Upper lobe of left lung (tissue), 6 donors: Measurements from ENCODE around the gene PRTFDC1. TPM values are rescaled to one million over a fixed set of nuclear protein-coding genes. Genes with fewer than 3 reads are reported as not detected.
A peak's percentile ranks its signal among the peaks of the same experiment; 100 is the strongest.

ENCODE experiments used
- ATAC-seq, 2 donors: fragments of 200-7000 bp; cut with Tn5 transposase; one replicate each; pipeline ENCODE4 v1.9.1; 2022; ENCODE audit warnings: mild to moderate bottlenecking in 2 of 2, moderate library complexity in 2 of 2; ENCODE audit not compliant: low FRiP score in 2 of 2
- DNase-seq, 2 donors: peaks; one replicate each; pipeline ENCODE4 v3.0.0-alpha.2; 2019 to 2020
- H3K27ac ChIP-seq, 4 donors: fragments of 200-600 bp; sonication (generic); one replicate each; pipeline ENCODE4 v1.5.1; 2016 to 2019
- H3K27me3 ChIP-seq, 4 donors: fragments of 200-600 bp; sonication (generic); one replicate each; pipeline ENCODE4 v1.5.1; 2017 to 2019
- H3K36me3 ChIP-seq, 4 donors: fragments of 200-600 bp; sonication (generic); one replicate each; pipeline ENCODE4 v1.5.1; 2016 to 2019
- H3K4me1 ChIP-seq, 4 donors: fragments of 200-600 bp; sonication (generic); one replicate each; pipeline ENCODE4 v1.5.1; 2018 to 2019
- H3K4me3 ChIP-seq, 4 donors: fragments of 200-600 bp; sonication (generic); one replicate each; pipeline ENCODE4 v1.5.1; 2017 to 2019; ENCODE audit warnings: mild to moderate bottlenecking in 2 of 4, moderate library complexity in 1 of 4
- H3K9me3 ChIP-seq, 4 donors: fragments of 200-600 bp; sonication (generic); one replicate each; pipeline ENCODE4 v1.5.1; 2018 to 2019
- EP300 ChIP-seq, 4 donors: sonication (generic); formaldehyde crosslinking; IDR thresholded peaks; one replicate each; pipeline ENCODE4 v1.5.1; 2017; ENCODE audit warnings: antibody characterized with exemption in 4 of 4, control low read depth in 2 of 4
- POLR2A ChIP-seq, 4 donors: fragments of 450-650 bp; IDR thresholded peaks; one replicate each; pipeline ENCODE4 v1.5.1; 2016 to 2017; ENCODE audit warnings: antibody characterized with exemption in 4 of 4, mild to moderate bottlenecking in 2 of 4
- POLR2AphosphoS5 ChIP-seq, 2 donors: sonication (generic); formaldehyde crosslinking; IDR thresholded peaks; one replicate each; pipeline ENCODE4 v1.5.1; 2017; ENCODE audit warnings: antibody characterized with exemption in 2 of 2
- WGBS, 2 donors: methylation state at CpG; one replicate each; pipeline ENCODE4 v1.1.5; 2017 to 2018; 5-methylcytosine and 5-hydroxymethylcytosine counted together
- total RNA-seq, 6 donors: library from RNA; depleted of rRNA in 4 of 6; stranded (reverse); fragments of >200 nt in 4 of 6; gene quantifications; one replicate each; pipeline versions ENCODE4 v1.1.0 to v1.2.1, GENCODE V29; 2016 to 2021
- TF ChIP-seq, protein P1 (sequence below), 6 experiments: fragments of 450-650 bp in 4 of 6; fragments of 200-600 bp in 2 of 6; sonication (generic) in 2 of 6; IDR thresholded peaks; one replicate each; pipeline ENCODE4 v1.5.1; 2016 to 2019; ENCODE audit warnings: antibody characterized with exemption in 6 of 6
- donor health status: DM: no; HTN: no; CAD: no; lungs with moderate emphysema.
- donor health status: DM: no; HTN: yes; CAD: no; lungs with severe emphysema.

The PRTFDC1 gene
- total RNA-seq, 6 donors from 2014 or later: 0.91 to 3.9 (median 2.3) TPM

DNA sequence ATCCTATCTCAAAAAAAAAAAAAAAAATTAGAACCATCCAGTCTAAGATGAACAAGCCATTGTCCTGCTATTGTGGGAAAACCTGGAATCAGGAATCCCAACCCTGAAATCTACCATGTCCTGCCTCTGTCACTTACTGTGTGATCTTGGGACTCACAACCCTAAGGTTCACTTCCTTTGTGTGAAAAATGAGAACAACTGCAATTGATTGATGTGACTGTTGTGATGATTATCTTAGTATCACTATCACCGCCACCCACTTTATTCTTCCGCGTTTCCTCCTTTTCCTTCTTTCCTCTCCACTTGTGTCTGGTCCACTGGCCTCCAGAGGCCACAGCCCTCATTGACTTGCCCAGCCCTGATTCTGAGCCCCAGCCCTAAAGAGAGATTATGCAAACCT, 12.6 kb upstream of the PRTFDC1 start:
- DNase-seq (no peak), ATAC-seq (no peak)
- WGBS, 2 donors: 78 to 83% methylated on average over 3 of the region's 3 CpGs
- Histone ChIP-seq H3K27ac (no peak overlapping the region), H3K27me3 (no peaks in the 10 kb centered on the region), H3K9me3 (no peaks in the 10 kb centered on the region), H3K36me3 (no peaks in the 10 kb centered on the region), H3K4me1 (no peaks in the 10 kb centered on the region), H3K4me3 (no peak overlapping the region)
- no peak for TF ChIP-seq POLR2AphosphoS5 (IDR thresholded peaks at IDR 0.05)
- no peak for TF ChIP-seq EP300 (IDR thresholded peaks at IDR 0.05)
- TF ChIP-seq, protein P1, sequence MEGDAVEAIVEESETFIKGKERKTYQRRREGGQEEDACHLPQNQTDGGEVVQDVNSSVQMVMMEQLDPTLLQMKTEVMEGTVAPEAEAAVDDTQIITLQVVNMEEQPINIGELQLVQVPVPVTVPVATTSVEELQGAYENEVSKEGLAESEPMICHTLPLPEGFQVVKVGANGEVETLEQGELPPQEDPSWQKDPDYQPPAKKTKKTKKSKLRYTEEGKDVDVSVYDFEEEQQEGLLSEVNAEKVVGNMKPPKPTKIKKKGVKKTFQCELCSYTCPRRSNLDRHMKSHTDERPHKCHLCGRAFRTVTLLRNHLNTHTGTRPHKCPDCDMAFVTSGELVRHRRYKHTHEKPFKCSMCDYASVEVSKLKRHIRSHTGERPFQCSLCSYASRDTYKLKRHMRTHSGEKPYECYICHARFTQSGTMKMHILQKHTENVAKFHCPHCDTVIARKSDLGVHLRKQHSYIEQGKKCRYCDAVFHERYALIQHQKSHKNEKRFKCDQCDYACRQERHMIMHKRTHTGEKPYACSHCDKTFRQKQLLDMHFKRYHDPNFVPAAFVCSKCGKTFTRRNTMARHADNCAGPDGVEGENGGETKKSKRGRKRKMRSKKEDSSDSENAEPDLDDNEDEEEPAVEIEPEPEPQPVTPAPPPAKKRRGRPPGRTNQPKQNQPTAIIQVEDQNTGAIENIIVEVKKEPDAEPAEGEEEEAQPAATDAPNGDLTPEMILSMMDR (IDR thresholded peaks at IDR 0.05): no peak
- TF ChIP-seq POLR2A (IDR thresholded peaks at IDR 0.05): no peak

DNA sequence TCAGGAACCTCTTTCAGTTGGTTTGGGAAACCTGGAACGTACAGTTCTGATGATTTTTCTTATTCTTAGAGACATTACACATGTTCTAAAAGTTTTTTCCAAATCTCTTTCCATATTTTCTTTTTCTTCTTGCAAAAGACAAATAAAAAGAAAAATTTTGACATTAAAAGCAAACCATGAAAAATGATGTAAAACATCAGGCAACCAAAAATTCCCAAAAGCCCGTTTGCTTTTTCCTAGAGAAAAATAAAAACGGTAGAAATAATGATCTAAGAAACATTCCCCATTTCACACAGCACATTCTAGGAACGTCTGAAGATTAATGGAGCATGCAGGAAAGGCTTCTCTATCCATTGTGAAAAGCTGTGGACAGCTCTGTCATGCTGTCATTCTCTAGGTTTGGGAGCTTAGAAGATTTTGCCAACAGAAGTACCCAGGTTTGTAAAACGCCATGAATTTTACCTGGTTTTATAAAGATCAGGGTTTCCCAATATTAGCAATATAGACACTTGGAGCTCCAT, 11.2 kb upstream of the PRTFDC1 start:
- Histone ChIP-seq H3K36me3 (no peaks in the 10 kb centered on the region), H3K4me1 (no peaks in the 10 kb centered on the region), H3K9me3 (no peaks in the 10 kb centered on the region), H3K27ac (no peak overlapping the region), H3K4me3 (no peak overlapping the region), H3K27me3 (no peaks in the 10 kb centered on the region)
- ATAC-seq: no peak
- TF ChIP-seq POLR2AphosphoS5 (IDR thresholded peaks at IDR 0.05) (no peak), EP300 (IDR thresholded peaks at IDR 0.05) (no peak), POLR2A (IDR thresholded peaks at IDR 0.05) (no peak)
- TF ChIP-seq, protein P1 (IDR thresholded peaks at IDR 0.05): no peak
- 71 to 82% methylated on average over 5 of the region's 5 CpGs for WGBS, 2 donors
- DNase-seq: no peak

DNA sequence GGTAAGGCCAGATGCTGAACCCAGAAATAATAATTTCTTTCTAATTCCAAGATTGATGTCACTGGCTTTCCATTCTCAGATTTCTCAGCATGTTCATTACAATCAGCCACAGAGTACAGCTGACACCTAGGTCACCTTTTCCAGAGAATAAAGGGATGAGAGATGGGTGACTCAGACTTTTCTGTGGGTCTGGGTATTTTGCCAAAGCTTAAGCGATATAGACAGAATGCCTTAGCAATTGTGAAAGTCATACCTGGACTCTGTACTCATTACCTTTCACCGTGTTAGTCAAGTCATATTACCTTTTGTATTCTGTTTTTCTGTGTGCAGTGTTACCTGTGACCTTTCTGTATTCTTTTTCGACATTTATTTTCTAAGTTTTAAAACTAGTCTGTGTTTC, 10.6 kb upstream of the PRTFDC1 start:
- Histone ChIP-seq H3K27me3 (no peaks in the 10 kb centered on the region), H3K9me3 (no peaks in the 10 kb centered on the region), H3K36me3 (no peaks in the 10 kb centered on the region), H3K27ac (no peak overlapping the region), H3K4me3 (no peak overlapping the region), H3K4me1 (no peaks in the 10 kb centered on the region)
- ATAC-seq (no peak), DNase-seq (no peak)
- TF ChIP-seq EP300 (IDR thresholded peaks at IDR 0.05) (no peak), POLR2AphosphoS5 (IDR thresholded peaks at IDR 0.05) (no peak), POLR2A (IDR thresholded peaks at IDR 0.05) (no peak)
- TF ChIP-seq, protein P1 (IDR thresholded peaks at IDR 0.05): no peak
- WGBS, 2 donors: 73 to 95% methylated on average over 3 of the region's 3 CpGs

DNA sequence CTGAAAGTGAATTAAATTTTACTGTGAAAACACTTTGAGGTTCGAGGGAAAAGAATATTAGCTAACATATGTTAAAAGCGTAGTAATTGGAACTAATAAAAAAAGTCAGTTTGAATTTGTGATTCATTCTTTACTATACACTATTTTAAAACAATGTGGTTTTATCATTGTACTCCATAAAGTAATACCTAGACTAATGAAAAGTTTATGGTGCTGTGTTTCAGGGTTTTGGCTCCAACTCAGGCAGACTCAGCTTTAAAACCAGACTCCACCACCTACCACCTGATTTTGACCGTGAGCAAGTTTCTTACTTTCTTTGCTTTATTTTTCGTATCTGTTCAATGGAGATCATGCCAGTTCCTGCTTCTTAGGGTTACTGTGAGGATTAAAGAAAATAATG, 9.2 kb upstream of the PRTFDC1 start:
- no peak overlapping the region for H3K4me3 ChIP-seq
- no peaks in the 10 kb centered on the region for H3K9me3 ChIP-seq
- H3K36me3 ChIP-seq: no peaks in the 10 kb centered on the region
- DNase-seq (no peak), ATAC-seq (no peak)
- WGBS, 2 donors: 93 to 94% methylated on average over 4 of the region's 4 CpGs
- H3K27me3 ChIP-seq: no peaks in the 10 kb centered on the region
- TF ChIP-seq, protein P1 (IDR thresholded peaks at IDR 0.05): no peak
- TF ChIP-seq POLR2AphosphoS5 (IDR thresholded peaks at IDR 0.05) (no peak), POLR2A (IDR thresholded peaks at IDR 0.05) (no peak), EP300 (IDR thresholded peaks at IDR 0.05) (no peak)
- no peaks in the 10 kb centered on the region for H3K4me1 ChIP-seq
- H3K27ac ChIP-seq: no peak overlapping the region

DNA sequence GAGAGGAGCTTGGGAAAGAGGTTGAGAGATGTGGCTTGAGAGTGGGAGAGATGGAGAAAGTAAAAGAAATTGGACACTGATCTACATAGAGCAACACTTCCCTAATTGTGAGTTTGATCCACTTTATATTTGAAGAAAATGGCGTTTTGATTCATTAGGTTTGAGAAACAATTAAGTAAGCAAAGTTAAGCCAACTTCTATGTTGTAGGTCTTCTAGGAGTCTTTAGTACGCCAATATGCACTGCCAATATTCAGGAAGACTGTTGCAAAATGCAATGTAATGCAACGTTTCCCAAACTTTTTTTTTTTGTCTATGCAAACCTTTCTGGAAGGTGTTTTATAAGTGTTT, 7.0 kb upstream of the PRTFDC1 start:
- Histone ChIP-seq H3K36me3 (no peaks in the 10 kb centered on the region), H3K4me1 (no peaks in the 10 kb centered on the region), H3K4me3 (no peak overlapping the region), H3K27me3 (no peaks in the 10 kb centered on the region), H3K9me3 (no peaks in the 10 kb centered on the region), H3K27ac (peak overlapping the region in 2 of 4 donors; percentile 36 to 54)
- TF ChIP-seq EP300 (IDR thresholded peaks at IDR 0.05): no peak
- DNase-seq: no peak
- ATAC-seq: no peak
- WGBS, 2 donors: 53 to 60% methylated on average over 3 of the region's 3 CpGs
